Mucosa of descending colon (tissue), 3 donors: ENCODE data around the gene HERC5. TPM values are rescaled to one million over a fixed set of nuclear protein-coding genes. Genes with fewer than 3 reads are reported as not detected.

Experiments
- ATAC-seq: fragments of 200-7000 bp; cut with Tn5 transposase; one replicate; pipeline ENCODE4 v1.9.1; 2020; ENCODE audit warnings: mild to moderate bottlenecking, moderate library complexity
- DNase-seq, 3 donors: peaks; one replicate each; pipeline ENCODE4 v3.0.0-alpha.2; 2020
- H3K36me3 ChIP-seq: fragments of 200-600 bp; one replicate; pipeline ENCODE4 v1.8.0; 2021; ENCODE audit warnings: low read depth, mild to moderate bottlenecking
- H3K4me1 ChIP-seq: fragments of 200-600 bp; one replicate; pipeline ENCODE4 v1.8.0; 2021; ENCODE audit warnings: low read depth, mild to moderate bottlenecking
- H3K4me3 ChIP-seq: fragments of 200-600 bp; one replicate; pipeline ENCODE4 v1.8.0; 2021; ENCODE audit warnings: mild to moderate bottlenecking
- H3K9me3 ChIP-seq: fragments of 200-600 bp; one replicate; pipeline ENCODE4 v1.8.0; 2021; ENCODE audit warnings: mild to moderate bottlenecking
- intact Hi-C, 2 donors: fragments of 100-400 bp; cut with DNase I in 1 of 2; cut with micrococcal nuclease in 1 of 2; formaldehyde crosslinking; loops; one replicate each; pipeline versions ENCODE4 v1.11.0 to v1.11.1; 2022; cut with DNase I, micrococcal nuclease
- total RNA-seq, 3 donors: library from RNA; stranded (reverse); fragmentation: NEBNext Ultra II Directional in 2 of 3; extraction: Animal tissue kit (Norgen Biotek cat#: 25700) in 2 of 3; gene quantifications; one replicate each; pipeline versions ENCODE4 v1.2.1 to v1.2.4, GENCODE V29; 2021 to 2023
- TF ChIP-seq, protein P1 (sequence below): fragments of 200-600 bp; IDR thresholded peaks from one replicate; pipeline ENCODE4 v1.8.0; 2022; ENCODE audit warnings: antibody characterized with exemption, mild to moderate bottlenecking
- donor health status: DM: no; HTN: no; CAD: no; lungs with moderate emphysema.
- donor health status: DM: no; HTN: no; CAD: no.
- donor health status: DM: no; HTN: yes; CAD: no.

The HERC5 gene
- total RNA-seq, 3 donors from 2014 or later: 1.8 to 4.0 (median 1.9) TPM

DNA sequence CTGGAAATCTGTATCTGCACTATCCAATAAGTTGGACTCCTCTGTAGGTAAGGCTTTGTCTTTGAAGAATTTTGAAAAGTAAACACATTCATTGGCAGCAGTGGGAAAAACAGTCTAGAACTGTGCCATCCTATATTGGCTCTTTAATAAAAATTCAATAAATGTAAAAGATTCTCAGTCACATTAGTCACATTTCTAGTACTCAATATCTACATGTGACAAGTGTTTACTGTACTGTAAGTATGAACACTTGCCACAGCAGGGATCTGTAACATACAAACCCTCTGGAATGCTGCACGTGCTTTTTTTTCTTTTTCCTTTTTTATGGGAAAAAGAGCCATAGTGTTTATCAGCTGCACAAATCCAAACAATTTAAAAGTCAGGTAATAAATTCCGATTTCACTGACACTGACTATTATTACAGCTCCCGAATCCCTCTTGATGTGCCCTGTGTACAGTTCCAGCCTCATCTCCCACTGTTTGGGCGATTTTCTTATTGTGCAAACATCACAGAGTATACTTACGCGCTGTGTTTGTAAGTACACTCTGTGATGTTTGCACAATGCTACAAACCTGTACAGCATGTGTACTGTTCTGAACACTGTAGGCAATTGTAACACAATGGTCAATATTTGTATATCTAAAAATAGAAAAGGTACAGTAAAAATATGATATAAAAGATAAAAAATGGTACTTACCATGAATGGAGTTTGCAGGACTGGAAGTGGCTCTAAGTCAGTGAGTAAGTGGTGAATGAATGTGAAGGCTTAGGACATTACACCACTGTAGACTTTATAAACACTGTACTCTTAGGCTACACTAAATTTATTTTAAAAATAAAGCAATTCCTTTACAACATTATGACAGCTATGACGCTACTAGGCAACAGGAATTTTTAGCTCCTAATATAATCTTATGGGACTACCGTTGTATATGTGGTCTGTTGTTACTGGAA, 57.9 kb downstream of the HERC5 start:
- DNase-seq (no peak), ATAC-seq (peak; percentile 85)
- Histone ChIP-seq H3K36me3 (no peaks in the 10 kb centered on the region), H3K4me1 (peaks cover 6% of the 10 kb centered on the region), H3K4me3 (no peak overlapping the region), H3K9me3 (no peaks in the 10 kb centered on the region)
- TF ChIP-seq, protein P1, sequence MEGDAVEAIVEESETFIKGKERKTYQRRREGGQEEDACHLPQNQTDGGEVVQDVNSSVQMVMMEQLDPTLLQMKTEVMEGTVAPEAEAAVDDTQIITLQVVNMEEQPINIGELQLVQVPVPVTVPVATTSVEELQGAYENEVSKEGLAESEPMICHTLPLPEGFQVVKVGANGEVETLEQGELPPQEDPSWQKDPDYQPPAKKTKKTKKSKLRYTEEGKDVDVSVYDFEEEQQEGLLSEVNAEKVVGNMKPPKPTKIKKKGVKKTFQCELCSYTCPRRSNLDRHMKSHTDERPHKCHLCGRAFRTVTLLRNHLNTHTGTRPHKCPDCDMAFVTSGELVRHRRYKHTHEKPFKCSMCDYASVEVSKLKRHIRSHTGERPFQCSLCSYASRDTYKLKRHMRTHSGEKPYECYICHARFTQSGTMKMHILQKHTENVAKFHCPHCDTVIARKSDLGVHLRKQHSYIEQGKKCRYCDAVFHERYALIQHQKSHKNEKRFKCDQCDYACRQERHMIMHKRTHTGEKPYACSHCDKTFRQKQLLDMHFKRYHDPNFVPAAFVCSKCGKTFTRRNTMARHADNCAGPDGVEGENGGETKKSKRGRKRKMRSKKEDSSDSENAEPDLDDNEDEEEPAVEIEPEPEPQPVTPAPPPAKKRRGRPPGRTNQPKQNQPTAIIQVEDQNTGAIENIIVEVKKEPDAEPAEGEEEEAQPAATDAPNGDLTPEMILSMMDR: no peak
- intact Hi-C loops: loop anchor here in 1 of 2 donors (5.0 to 10.0 kb wide), 2 partner anchors 143 to 300 kb away; no protein-coding TSS in a partner anchor

DNA sequence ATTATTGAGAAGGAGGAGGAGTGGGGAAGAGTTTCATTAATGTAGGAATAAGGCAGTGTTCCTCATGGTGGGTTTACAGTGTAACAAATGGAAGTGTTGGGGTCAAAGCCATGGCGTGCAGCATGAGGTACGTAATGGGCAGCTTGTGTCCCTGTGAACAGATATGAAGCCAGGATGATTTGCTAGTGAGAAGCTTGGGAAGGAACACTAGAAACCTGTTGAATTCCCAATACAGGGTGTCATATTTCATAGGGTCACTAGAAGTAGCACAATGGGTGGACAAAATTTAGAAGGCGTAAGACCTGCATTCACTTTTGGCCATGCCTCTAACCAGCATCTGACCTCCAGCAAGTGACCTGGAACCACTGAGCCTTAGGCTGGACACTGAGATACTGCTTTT, 59.8 kb downstream of the HERC5 start:
- H3K9me3 ChIP-seq: no peaks in the 10 kb centered on the region
- H3K36me3 ChIP-seq: no peaks in the 10 kb centered on the region
- ATAC-seq (no peak), DNase-seq (no peak)
- intact Hi-C loops: loop anchor here (2.0 to 10.0 kb wide), 3 partner anchors 144 to 302 kb away; no protein-coding TSS in a partner anchor
- TF ChIP-seq, protein P1: no peak
- H3K4me3 ChIP-seq: no peak overlapping the region
- peaks cover 6% of the 10 kb centered on the region for H3K4me1 ChIP-seq

DNA sequence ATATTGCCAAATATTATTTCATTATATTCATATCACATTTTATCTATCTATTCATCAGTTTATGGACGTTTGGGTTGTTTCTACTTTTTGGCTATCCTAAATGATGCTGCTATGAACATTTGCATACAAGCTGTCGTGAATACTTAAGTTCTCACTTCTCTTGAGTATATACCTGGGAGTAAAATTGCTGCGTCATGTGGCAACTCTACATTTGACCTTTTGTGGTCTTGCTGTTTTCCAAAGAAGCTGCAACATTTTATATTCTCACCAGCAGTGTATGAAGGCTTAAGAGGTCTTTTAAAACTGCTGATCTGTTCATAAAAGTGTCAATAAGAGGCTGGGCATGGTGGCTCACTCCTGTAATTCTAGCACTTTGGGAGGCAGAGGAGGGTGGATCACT, 60.9 kb downstream of the HERC5 start:
- Histone ChIP-seq H3K4me3 (no peak overlapping the region), H3K9me3 (no peaks in the 10 kb centered on the region), H3K36me3 (no peaks in the 10 kb centered on the region), H3K4me1 (peaks cover 10% of the 10 kb centered on the region)
- intact Hi-C loops: loop anchor here (2.0 to 10.0 kb wide), 3 partner anchors 146 to 303 kb away; no protein-coding TSS in a partner anchor
- DNase-seq (no peak), ATAC-seq (no peak)
- TF ChIP-seq, protein P1: no peak

DNA sequence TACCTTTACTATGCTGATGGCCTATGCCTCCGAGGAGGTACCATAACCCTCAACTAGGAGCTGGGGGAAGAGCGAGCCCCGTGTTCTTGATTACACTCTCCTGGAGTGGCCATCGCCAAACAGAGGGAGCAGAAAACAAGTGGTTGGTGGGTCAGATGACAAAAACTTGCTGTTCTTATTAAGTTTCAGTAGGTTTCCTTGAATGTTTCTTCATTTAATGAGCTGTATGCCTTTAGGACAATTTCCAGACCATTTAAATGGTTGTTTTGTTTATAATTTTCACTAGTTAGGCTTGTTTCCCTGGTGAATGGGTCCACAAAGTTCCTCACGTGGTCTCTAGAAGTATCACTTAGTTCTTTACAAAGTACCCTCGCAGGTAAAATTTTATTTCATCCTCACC, 62.0 kb downstream of the HERC5 start:
- ATAC-seq: no peak
- H3K4me3 ChIP-seq: no peak overlapping the region
- H3K36me3 ChIP-seq: no peaks in the 10 kb centered on the region
- peaks cover 13% of the 10 kb centered on the region for H3K4me1 ChIP-seq
- intact Hi-C loops: loop anchor here in 1 of 2 donors (5.0 to 10.0 kb wide), 2 partner anchors 147 to 304 kb away; no protein-coding TSS in a partner anchor
- TF ChIP-seq, protein P1: no peak
- no peaks in the 10 kb centered on the region for H3K9me3 ChIP-seq
- no peak for DNase-seq

DNA sequence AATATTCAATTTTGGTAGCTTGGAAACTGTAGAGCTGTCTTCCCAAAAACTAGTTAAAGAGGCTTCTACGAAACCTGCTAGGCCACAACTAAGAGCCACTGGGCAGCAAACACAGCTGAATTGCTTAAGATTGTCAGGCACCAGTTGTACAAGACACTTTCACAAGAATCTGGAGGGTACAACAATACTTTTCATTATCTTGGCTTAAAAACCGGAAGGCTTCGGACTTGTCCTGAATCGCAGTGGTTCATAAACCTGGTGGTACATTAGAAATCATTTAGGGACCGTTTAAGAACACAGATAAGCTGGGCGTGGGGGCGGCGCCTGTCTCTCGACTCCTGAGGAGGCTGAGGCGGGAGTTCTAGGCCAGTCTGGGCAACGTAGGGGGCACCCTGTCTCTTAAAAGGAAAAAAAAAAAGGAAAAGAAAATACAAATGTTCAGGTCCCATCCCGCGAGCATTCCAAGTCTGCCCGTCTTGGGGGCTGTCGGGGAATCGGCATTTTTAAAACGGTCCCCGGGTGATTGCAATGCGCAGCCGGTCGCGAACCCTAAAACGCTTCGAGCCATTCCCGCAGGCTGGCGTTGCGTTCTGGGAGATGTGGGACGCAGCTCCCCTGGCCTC, 65.9 kb downstream of the HERC5 start:
- DNase-seq: peak; percentile 45 to 64 (median 53)
- intact Hi-C loops: loop anchor here in 1 of 2 donors (10.0 kb wide), 1 partner anchor 502 kb away; no protein-coding TSS in a partner anchor
- Histone ChIP-seq H3K36me3 (no peaks in the 10 kb centered on the region), H3K9me3 (no peaks in the 10 kb centered on the region), H3K4me1 (peaks cover 12% of the 10 kb centered on the region), H3K4me3 (peak overlapping the region; percentile 79)
- TF ChIP-seq, protein P1: no peak
- peak; percentile 35 for ATAC-seq
